22Rv1 (cell line): Measurements from ENCODE around the gene TRAF3.

ENCODE experiments used
- CTCF ChIP-seq: fragments of 450-650 bp; IDR thresholded peaks from 2 replicates; pipeline ENCODE4 v1.5.1; 2017; ENCODE audit warnings: mild to moderate bottlenecking
- ZFX ChIP-seq: fragments of 450-650 bp; IDR thresholded peaks from 2 replicates; pipeline ENCODE4 v1.6.1; 2017; ENCODE audit warnings: antibody characterized with exemption, borderline replicate concordance

GRCh38 chr14:102785595-102785963 lies 8.3 kb downstream of the TRAF3 start:
- no peak for TF ChIP-seq CTCF
- no peak for TF ChIP-seq ZFX
